OCI-LY7 (cell line): ENCODE data around the gene PSMA6.

Experiments used
- CTCF ChIP-seq: fragments of 200-600 bp; sonication (generic); conservative IDR thresholded peaks from 2 replicates; pipeline ENCODE4 v1.5.1; 2014; ENCODE audit warnings: mild to moderate bottlenecking, antibody characterized with exemption, low read length, moderate library complexity, mixed read lengths
- EZH2phosphoT487 ChIP-seq: fragments of 200-600 bp; sonication (generic); IDR thresholded peaks from 2 replicates; pipeline ENCODE4 v1.6.1; 2018; ENCODE audit warnings: low read depth, borderline replicate concordance, mild to moderate bottlenecking, mixed run types, antibody characterized with exemption, low read length, moderate library complexity, mixed read lengths

DNA sequence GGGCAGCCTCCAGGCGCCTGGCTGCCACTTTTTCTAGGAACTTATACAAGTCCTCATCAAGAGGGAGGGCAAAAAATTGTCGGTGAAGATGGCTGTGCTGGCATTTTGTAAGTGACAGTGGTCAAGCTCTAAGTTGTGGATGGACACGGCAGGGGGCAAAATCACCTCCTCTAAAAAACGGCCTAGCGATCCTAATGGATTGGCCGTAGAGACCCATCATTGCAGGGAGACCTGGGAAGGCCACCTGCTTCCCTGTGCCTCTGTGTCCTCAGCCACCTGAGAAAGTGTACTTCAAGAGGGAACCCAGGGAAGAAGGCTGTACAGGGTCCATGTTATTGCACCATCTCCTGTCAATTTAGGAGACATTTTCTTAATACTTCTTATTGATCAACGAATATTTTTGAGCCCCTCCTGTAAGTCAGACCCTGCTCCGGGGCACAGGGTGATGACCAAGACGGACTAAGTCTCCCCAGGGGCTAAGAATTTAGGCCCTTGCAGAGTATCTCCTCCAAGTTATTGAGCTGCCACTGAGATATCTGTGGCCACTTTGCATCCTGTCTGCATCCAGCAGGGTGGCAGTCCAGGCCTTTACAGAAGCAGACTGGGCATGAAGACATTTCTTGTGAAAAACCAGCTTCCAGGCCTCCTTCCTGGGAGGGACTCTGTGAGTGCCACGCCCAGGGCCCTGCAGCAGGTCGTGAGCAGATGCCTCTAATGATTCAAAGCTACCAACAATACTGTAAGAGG lies 40.5 kb downstream of the PSMA6 start:
- TF ChIP-seq CTCF (no peak), EZH2phosphoT487 (no peak)
